CD4-positive, alpha-beta T cell treated with Interferon alpha-2 for 1 hour (primary cell): Measurements from ENCODE around the gene SEL1L.
"Not testable (repeated sequence)": the region's sequence is repeated elsewhere in the genome, so short reads cannot be mapped to it uniquely, and the experiment has no call there.

Experiments used
- DNase-seq, 2 donors: peaks; one replicate each; pipeline ENCODE4 v3.0.0-alpha.2; 2020 to 2022

SEL1L gene

DNA sequence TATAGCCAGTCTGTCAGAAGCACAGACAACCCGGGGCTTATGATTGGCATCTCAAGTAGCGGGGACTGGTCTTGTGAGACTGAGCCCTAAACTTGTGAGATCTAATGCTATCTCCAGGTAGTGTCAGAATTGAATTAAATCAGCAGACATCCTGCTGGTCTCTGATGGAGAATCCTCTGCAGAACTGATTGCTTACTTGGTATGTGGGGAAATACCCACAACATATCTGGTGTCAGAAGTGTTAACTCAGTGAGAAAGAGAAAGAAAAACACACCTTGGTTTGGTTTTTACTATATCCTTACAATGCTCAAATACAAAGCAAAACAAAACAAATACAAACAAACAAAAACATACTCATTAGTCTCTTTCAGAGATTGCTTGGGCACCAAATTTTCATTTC lies 10.0 kb downstream of the SEL1L start:
- no peak for DNase-seq

DNA sequence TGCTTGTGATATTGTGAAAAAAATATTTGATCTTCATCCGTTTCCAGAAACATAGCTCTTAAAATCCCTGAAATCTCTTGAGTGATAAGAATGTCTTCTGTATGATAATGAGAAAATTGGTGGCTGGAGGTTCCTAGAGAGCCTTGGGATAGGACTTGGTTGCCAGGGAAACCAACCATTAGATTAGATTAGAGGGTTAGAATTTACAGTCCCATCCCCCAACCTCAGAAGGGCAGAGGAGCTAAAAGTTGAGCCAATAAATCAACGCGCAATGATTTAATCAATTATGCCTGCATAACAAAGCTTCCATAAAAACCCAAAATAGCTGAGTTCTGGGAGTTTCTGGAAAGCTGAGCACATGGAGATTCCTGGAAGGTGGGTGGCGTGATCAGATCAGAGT lies 10.6 kb downstream of the SEL1L start:
- DNase-seq, result no peak

- DNase-seq, result no peak
These were observed 12.3 kb downstream of the SEL1L start for GRCh38 chr14:81521356-81521755.

- DNase-seq, result peak; percentile 3 to 20
These were observed 14.2 kb downstream of the SEL1L start for GRCh38 chr14:81519200-81520011.

- DNase-seq, result no peak
These were observed 15.8 kb downstream of the SEL1L start for GRCh38 chr14:81517798-81518398.

DNA sequence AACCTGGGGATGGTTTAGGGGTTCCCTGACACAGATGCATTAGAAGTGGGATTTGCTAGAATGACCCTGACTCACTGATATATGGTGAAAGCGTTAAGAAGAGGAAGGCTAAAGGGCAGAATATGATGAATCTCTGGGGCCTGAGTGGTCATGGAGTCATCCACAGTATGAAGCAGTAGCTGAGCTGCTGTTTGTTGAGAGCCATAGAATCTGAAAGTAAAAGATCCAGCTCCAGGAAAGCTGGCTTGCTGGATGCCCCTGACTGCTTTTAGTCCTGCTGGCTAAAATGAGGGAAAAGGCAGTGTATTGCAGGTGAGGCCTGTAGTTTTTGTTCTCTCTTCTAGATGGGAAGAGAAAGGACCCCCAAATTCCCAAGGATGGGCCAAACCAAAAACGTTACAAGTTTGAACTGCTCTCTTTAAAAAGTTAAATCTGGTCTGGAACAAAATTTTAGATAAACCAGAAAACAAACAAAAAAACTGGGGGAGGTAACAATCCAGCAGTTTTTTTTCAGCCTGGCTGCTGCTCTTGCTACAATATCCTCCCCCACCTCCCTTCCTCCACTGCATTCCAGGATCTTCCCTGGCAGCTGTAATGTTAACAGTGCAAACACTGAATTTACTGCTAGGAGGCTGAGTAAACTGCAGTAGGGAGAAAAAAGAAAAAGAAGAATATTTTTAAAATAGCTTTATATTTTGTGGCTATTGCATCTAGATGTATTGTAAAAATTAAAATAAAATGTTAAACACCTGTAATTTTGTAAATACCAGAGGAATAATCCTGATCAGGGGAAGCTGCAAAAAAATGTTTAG lies 16.5 kb downstream of the SEL1L start:
- DNase-seq, result no peak

DNA sequence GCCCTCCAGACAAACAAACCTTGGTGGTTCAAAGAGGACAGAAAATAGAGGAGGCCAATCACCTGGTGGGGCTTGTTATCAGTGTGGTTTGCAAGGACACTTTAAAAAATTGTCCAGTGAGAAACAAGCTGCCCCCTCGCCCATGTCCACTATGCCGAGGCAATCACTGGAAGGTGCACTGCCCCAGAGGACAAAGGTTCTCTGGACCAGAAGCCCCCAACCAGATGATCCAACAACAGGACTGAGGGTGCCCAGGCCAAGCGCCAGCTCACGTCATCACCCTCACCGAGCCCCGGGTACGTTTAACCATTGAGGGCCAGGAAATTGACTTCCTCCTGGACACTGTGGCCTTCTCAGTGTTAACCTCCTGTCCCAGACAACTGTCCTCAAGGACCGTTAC lies 17.7 kb downstream of the SEL1L start:
- not testable (repeated sequence) for DNase-seq

GRCh38 chr14:81512826-81513225 lies 20.8 kb downstream of the SEL1L start:
- DNase-seq, result not testable (repeated sequence)

DNA sequence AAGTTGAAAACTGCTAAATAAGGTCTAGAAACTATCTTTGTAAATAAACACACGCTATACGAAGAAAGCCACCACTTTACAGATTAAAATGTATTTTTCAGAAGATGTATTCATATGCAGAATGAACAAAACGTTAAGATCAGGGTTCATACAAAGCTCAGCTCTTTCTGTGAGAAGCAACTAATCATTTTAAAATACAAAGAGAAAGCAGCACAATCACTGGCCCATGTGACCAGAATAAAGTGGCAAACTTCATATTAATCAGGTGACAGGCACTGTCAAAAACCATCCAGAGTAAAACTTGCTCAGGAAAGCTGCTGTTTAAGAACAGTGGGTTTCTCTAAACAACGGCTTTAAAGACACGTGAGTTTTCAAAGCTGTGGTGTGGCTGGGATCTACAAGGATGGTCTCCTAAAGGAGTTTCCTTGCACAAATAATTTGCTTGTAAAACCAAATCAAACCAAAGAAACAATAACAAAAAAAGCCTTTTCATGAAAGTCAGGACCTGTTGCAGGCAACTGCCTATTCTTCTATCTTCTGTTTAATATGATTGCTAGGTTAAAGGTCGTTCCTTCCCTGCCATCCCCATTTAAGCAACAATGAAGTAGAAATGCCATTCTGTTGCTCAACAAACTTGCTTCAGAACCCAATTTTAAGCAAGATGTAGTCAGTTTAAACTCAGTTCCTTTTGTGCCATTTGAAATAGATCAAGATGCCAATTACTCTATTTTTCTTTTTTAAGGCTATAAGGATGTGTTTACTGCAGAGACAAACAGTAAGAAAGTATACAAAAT lies 22.3 kb downstream of the SEL1L start:
- no peak for DNase-seq

DNA sequence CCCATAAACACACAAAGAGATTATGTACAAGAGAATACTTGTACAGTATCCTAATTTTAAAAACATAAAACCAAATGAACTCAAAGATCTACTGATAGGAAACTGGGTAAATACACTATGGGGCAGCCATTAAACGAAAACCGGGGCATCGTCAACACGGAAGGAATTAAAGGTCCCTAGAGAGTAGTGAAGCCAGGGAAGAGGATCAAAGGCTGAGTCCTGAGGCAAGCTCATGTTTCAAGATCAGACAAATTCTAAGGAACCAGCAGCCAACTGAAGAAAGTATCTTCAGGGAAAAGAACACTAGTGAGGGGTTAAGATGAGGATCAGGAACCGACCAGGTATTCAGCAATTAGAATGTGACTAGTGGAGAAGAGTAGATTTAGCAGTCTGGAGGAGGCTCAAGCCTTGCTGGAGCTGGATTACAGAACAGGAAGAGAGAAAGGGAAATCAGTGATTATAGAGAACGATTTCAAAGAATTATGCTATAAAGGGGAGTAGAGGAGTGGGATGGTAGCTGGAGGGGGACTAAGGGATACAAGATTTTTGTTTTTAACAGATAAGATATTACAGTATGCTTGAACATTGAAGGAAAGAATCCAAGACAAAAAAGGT lies 23.7 kb downstream of the SEL1L start:
- DNase-seq, result no peak

DNA sequence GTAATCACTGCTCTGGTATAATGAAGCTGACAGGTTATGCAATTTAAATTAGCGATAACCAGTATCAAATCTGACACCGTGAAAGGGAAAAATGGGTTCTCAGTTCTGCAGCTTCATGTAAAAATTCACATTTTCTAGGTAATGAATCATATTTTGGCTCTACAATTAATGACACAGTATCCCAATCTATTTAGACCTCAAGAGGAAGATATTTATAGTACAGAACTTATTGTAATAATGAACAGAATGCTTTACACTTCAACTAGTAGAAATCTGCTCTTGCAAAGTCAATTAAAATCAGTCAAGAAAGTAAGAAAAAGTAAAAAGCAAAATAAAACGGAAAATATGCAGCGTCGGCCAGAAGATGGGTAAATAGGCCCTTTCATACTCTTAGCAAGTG lies 24.3 kb downstream of the SEL1L start:
- no peak for DNase-seq

DNA sequence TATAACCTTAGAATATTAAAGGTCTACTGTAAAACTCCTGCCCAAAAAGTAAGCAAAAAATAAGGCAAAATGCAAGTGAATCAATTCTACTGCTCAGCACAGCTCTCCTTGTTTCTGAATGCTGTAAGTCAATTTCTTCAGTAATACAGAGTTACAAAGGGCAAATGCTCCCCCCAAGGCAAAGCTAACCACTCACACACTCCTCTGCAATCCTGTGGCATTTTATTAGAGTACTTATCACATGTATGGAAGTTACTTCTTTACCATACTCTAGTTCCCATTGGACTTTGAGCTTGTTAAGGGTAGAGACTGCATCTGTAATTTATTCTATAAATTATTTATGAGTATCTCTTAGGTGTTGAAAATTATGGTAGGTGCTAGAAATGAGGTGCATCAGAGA lies 27.2 kb downstream of the SEL1L start:
- DNase-seq, result no peak

- no peak for DNase-seq
These were observed 28.8 kb downstream of the SEL1L start for GRCh38 chr14:81504864-81505263.

DNA sequence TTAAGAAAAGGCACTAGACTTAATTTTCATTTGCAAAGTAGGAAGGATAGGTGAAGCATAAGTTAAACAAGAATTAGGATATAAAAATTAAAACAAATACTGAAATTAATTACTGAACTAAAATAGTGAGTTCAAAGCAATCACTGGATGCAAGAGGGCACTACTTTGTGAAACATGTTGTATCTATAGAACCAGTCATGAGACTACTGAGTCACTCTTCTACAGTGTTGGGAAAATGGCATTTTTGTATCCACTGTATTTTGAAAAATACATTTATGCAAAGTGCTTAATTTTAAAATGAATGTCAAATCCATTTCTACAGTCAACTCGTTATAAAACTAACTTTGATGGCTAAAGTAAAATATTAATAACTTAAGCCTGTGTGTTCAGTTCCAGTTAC lies 47.9 kb downstream of the SEL1L start:
- DNase-seq, result no peak

DNA sequence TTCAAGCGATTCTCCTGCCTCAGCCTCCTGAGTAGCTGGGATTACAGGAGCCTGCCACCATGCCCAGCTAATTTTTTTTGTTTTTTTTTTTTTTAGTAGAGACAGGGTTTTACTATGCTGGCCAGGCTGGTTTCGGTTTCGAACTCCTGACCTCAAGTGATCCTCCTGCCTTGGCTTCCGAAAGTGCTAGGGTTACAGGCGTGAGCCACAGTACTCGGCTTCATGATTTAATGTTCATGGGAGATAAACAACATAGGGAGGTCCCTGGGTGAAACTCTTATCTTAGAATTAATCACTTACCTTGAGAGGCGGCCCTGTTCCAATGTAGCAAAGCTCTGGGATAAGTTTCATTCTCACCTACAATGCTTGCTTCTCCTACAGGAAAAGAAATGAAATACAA lies 48.3 kb downstream of the SEL1L start:
- DNase-seq, result peak in 1 of 2 donors; percentile 56

GRCh38 chr14:81484120-81484519 lies 49.5 kb downstream of the SEL1L start:
- DNase-seq, result no peak

- peak in 1 of 2 donors; percentile 31 for DNase-seq
These were observed 52.9 kb downstream of the SEL1L start for GRCh38 chr14:81480741-81481140.

DNA sequence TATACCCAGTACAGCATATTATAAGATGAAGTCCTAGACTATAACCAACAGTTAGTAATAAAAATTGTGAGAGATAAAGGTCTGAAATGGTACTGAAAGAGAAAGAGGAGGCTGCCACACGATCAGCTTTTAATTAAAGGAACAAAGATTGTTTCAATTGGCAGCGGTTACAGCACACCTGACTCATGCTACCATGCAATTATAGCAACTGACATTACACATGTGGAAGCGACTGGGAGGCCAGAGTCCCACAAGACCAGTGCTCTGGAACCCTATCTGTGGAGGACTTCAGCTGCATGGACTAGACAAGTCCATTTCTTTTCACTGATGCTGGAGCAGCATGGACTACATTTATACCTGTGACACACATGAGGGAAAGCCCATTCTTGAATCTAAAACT lies 55.2 kb downstream of the SEL1L start:
- no peak for DNase-seq

DNA sequence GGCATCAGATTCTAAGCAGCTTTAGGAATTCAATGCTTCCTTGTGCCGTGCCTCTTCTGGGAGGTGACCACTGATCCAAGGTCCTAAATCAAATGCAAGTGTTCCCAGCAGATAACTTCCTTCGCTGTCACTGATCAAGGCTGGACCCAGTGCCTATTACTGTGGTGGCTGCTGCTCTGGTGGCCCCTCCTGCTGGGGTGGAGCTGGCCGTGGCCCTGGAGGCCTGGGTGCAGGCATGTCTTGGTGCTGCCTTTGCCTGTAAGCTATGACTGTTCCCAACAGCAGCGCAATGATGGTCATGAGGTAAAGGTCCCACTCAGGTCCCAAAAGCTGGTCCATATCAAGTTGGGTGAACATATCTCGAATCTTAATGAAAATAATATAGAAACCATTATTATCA lies 56.8 kb downstream of the SEL1L start:
- no peak for DNase-seq

- peak in 1 of 2 donors; percentile 26 for DNase-seq
These were observed 58.8 kb downstream of the SEL1L start for GRCh38 chr14:81474685-81475324.

DNA sequence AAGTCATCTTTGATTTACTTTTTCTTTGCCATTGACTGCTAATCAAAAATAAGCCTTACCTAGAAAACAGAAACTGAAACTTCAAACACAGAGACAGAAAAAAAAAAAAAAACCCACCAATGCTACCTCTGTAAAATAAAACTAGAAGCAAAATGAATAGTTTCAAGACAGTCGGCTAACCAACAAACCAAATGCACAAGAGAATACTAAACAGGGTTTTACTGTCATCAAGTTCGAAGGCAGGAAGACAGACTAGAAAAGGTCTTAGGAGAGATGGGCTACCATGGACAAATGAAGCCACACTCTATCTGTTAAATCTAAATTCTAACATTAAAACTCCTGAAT lies 59.5 kb downstream of the SEL1L start:
- peak in 1 of 2 donors; percentile 53 for DNase-seq
